ENCODE data around the gene ZMYM3.

DNA sequence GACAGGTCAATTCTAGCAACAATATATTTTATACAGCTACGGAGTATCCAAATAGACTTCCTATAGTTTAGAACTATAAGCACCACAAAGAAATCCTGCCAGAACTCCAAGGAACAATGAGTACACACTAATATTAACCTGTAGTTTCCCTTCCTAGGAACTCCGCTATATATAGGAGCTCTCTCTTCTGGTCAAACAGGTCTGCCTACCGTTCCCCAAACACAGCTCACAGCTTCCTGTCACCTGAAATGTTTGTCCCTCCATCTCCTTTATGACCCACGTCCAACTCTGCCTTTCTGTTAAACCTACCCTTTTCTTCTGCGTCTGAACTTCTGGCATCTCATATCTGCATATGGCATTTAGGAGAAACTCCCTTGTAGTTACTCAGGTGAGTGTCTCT is 41.4 kb downstream of the ZMYM3 start:
- TF ChIP-seq, protein P1, sequence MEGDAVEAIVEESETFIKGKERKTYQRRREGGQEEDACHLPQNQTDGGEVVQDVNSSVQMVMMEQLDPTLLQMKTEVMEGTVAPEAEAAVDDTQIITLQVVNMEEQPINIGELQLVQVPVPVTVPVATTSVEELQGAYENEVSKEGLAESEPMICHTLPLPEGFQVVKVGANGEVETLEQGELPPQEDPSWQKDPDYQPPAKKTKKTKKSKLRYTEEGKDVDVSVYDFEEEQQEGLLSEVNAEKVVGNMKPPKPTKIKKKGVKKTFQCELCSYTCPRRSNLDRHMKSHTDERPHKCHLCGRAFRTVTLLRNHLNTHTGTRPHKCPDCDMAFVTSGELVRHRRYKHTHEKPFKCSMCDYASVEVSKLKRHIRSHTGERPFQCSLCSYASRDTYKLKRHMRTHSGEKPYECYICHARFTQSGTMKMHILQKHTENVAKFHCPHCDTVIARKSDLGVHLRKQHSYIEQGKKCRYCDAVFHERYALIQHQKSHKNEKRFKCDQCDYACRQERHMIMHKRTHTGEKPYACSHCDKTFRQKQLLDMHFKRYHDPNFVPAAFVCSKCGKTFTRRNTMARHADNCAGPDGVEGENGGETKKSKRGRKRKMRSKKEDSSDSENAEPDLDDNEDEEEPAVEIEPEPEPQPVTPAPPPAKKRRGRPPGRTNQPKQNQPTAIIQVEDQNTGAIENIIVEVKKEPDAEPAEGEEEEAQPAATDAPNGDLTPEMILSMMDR (optimal IDR thresholded peaks at IDR 0.05 in 1 of 3, IDR thresholded peaks at IDR 0.05 in 1 of 3, conservative IDR thresholded peaks at IDR 0.05 in 1 of 3; ENCODE audit: extremely low read depth in 1 of 3, insufficient read depth in 2 of 3, low read length in 3 of 3) = no peak
- TF ChIP-seq EZH2 (IDR thresholded peaks at IDR 0.05; ENCODE audit: low read length) = no peak
